ENCODE results near the gene PRSS8. TPM values are rescaled to one million over a fixed set of nuclear protein-coding genes. Genes with fewer than 3 reads are reported as not detected.
"Not testable (repeated sequence)": the region's sequence is repeated elsewhere in the genome, so short reads cannot be mapped to it uniquely, and the experiment has no call there.

Gene PRSS8
- polyA plus RNA-seq, 1 experiment = not detected

DNA sequence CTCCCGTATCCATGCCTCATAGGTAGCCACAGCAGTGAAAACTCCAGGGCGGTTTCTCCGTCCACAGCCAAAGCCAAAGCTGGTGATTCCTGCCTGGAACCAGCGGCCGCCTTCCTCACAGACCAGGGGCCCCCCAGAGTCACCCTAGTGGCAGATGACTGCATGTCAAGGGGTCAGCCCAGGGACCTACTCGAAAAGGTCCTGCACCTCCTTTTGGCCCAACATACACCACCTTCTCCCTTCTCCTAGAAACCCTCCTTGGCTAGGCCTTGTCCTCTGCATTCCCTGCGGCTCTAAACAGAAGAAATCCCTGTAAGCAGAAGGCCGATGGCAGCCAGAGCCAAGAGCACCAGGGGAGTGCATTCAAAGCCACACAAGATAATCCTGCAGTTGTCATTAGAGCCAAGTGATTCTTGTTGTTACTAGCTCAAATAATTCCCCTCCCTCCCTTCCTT lies 8.2 kb upstream of the PRSS8 start:
- H3K4me3 ChIP-seq (ENCODE audit: low read depth, low read length) = no peak overlapping the region
- H3K9me3 ChIP-seq (ENCODE audit: control insufficient read depth, insufficient read depth, low read length) = no peaks in the 10 kb centered on the region; the same call in 1 of the 2 replicates
- H3K27me3 ChIP-seq (ENCODE audit: control insufficient read depth, insufficient read depth, low read length) = peaks cover 18% of the 10 kb centered on the region
- CTCF ChIA-PET = interaction anchor here (2.2 to 2.8 kb wide), 3 partner anchors 14 to 190 kb away, joined by 10 to 32 read pairs (median 17); partner anchors contain the start of gene HSD3B7
- no peak overlapping the region for H3K27ac ChIP-seq (ENCODE audit: low read depth, low read length)
- no peak for DNase-seq (ENCODE audit: low read depth, low spot score)
- POLR2A ChIA-PET = no interaction called here
- TF ChIP-seq CTCF (IDR thresholded peaks at IDR 0.05; ENCODE audit: low read depth, low read length) = no peak

GRCh38 chr16:31143011-31143693 lies 7.6 kb upstream of the PRSS8 start:
- no peak for TF ChIP-seq CTCF (IDR thresholded peaks at IDR 0.05; ENCODE audit: low read depth, low read length)
- no peaks in the 10 kb centered on the region; the same call in 1 of the 2 replicates for H3K9me3 ChIP-seq (ENCODE audit: control insufficient read depth, insufficient read depth, low read length)
- H3K4me3 ChIP-seq (ENCODE audit: low read depth, low read length) = no peak overlapping the region; the same call in 1 of the 2 replicates
- peaks cover 12% of the 10 kb centered on the region for H3K27me3 ChIP-seq (ENCODE audit: control insufficient read depth, insufficient read depth, low read length)
- CTCF ChIA-PET = interaction anchor here (0.8 to 2.8 kb wide), 33 partner anchors 9 to 329 kb away, joined by 3 to 32 read pairs (median 9); partner anchors contain the start of genes BCKDK, COX6A2, FUS and HSD3B7
- H3K27ac ChIP-seq (ENCODE audit: low read depth, low read length) = no peak overlapping the region
- POLR2A ChIA-PET = interaction anchor here (0.8 to 2.3 kb wide), 11 partner anchors 21 to 316 kb away, joined by 3 to 75 read pairs (median 5); partner anchors contain the start of genes FUS, KAT8, PYCARD and SETD1A
- DNase-seq (ENCODE audit: low read depth, low spot score) = no peak

DNA sequence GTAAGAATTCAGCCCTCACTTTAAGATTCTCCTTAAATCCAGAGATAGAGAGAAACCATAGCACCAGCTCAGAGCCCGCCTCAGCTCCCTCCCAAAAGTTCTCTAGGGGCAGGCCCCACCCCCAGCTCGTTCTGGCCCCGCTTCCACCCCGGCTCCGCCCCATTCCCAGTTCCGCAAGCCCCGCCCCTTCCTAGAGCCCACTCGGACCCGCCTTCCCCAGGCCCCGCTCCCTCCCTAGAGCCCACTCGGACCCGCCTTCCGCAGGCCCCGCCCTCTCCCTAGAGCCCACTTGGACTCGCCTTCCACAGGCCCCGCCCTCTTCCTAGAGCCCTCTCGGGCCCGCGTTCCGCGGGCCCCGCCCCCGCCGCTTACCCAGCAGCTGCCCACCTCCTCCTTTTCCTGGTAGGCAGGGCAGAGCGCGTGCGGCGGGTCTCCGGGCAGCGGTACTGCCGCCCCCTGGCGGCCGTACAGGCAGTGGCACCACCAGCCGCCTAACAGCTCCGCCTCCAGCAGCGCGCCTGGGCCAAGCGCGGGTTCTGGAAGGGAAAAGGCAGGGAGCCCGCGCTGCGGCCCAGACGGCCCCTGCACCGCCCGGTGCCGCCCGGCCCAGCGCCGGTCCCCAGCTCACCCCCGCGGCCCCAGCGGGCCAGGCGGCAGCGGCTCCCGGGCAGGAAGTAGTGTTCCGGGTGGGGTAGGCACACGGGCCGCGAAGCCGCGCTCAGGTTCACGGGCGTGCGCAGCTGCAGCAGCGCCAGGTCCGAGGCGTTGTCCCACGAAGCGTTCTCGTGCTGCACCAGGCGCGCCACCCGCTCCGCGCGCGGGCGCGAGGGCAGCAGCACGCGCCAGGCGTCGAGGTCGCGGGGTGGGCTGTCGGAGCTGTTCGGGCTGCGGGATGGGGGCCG lies 6.8 kb upstream of the PRSS8 start:
- POLR2A ChIA-PET = interaction anchor here (0.6 to 2.3 kb wide), 17 partner anchors 10 to 366 kb away, joined by 3 to 75 read pairs (median 4); partner anchors contain the start of genes FUS, KAT8, PYCARD and RUSF1
- TF ChIP-seq CTCF (IDR thresholded peaks at IDR 0.05; ENCODE audit: low read depth, low read length) = peak; percentile 87
- Histone ChIP-seq H3K27ac (ENCODE audit: low read depth, low read length) (peak overlapping the region; percentile 84), H3K9me3 (ENCODE audit: control insufficient read depth, insufficient read depth, low read length) (no peaks in the 10 kb centered on the region; the same call in 1 of the 2 replicates), H3K27me3 (ENCODE audit: control insufficient read depth, insufficient read depth, low read length) (peaks cover 5% of the 10 kb centered on the region), H3K4me3 (ENCODE audit: low read depth, low read length) (peak overlapping the region; percentile 51)
- peak; percentile 96 for DNase-seq (ENCODE audit: low read depth, low spot score)
- CTCF ChIA-PET = interaction anchor here (0.5 to 2.8 kb wide), 61 partner anchors 9 to 1074 kb away, joined by 3 to 32 read pairs (median 5); partner anchors contain the start of genes BCKDK, COX6A2, FUS and HSD3B7

DNA sequence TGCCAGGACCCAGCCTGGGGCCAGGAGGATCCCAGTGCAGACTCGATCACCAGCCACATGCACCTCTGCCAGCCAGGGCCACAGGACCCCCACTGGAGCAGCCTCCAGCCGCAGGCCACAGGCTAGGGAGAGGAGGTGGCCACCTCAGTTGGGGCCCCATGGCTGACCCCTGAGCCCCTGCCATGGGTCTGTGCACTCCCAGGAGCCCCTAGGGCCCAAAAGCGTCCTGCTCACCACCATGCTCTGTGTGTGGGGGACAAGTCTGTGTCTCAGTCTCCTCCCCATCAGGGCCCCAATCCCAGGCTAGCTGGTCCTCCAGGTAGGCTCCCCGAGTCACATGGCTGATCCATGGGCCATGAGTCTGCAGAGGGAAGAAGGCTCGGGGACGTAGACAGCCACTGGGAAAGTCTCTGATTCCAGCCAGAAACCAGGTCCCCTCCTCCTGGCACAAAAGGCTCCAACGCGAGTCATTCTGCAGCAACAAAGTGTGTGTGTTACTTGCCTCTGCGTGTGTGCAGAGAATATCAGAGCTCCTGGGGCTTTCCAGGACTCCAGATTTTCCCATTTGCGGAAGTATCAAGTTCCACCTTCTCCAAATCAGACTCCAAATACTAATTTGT lies 6.1 kb upstream of the PRSS8 start:
- POLR2A ChIA-PET = interaction anchor here (0.7 to 2.3 kb wide), 13 partner anchors 9 to 367 kb away, joined by 3 to 75 read pairs (median 4); partner anchors contain the start of genes FUS, KAT8, PYCARD and RUSF1
- peak overlapping the region; percentile 84 for H3K27ac ChIP-seq (ENCODE audit: low read depth, low read length)
- CTCF ChIA-PET = interaction anchor here (0.5 to 2.8 kb wide), 56 partner anchors 8 to 732 kb away, joined by 3 to 32 read pairs (median 5); partner anchors contain the start of genes BCKDK, COX6A2, FUS and HSD3B7
- H3K9me3 ChIP-seq (ENCODE audit: control insufficient read depth, insufficient read depth, low read length) = no peaks in the 10 kb centered on the region; the same call in 1 of the 2 replicates
- DNase-seq (ENCODE audit: low read depth, low spot score) = no peak
- no peak for TF ChIP-seq CTCF (IDR thresholded peaks at IDR 0.05; ENCODE audit: low read depth, low read length)
- H3K27me3 ChIP-seq (ENCODE audit: control insufficient read depth, insufficient read depth, low read length) = no peaks in the 10 kb centered on the region
- H3K4me3 ChIP-seq (ENCODE audit: low read depth, low read length) = peak overlapping the region; percentile 46

DNA sequence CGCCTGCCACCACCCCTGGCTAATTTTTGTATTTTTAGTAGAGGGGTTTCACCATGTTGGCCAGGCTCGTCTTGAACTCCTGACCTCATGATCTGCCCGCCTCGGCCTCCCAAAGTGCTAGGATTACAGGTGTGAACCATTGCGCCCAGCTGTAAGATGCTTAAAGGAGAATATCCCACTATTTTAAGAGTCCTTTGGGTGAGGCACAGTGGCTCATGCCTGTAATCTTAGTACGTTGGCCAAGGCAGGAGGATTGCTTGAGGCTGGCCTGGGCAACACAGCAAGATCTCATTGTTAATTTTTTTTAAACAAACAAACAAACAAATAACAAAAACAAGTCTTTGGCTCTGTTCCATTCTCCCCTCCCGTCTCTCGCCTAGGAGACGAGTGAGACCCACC lies 5.5 kb upstream of the PRSS8 start:
- not testable (repeated sequence) for DNase-seq (ENCODE audit: low read depth, low spot score); H3K27me3 ChIP-seq (ENCODE audit: control insufficient read depth, insufficient read depth, low read length); H3K9me3 ChIP-seq (ENCODE audit: control insufficient read depth, insufficient read depth, low read length)
- ChIA-PET CTCF (interaction anchor here (1.8 kb wide), 1 partner anchor 22 kb away, joined by 4 read pairs; no protein-coding TSS in a partner anchor), POLR2A (interaction anchor here (1.8 to 2.3 kb wide), 2 partner anchors 23 to 39 kb away, joined by 41 to 75 read pairs; partner anchors contain the start of genes FUS and KAT8)
- 0 out of 2 replicates have a peak overlapping the region, but pooled peaks have one; percentile 46 for H3K4me3 ChIP-seq (ENCODE audit: low read depth, low read length)
- H3K27ac ChIP-seq (ENCODE audit: low read depth, low read length) = peak overlapping the region; percentile 84

All from AG04450 (cell line).